ENCODE results near the gene RNF26. TPM values are rescaled to one million over a fixed set of nuclear protein-coding genes. Genes with fewer than 3 reads are reported as not detected.

Gene RNF26
- total RNA-seq, 1 experiment from 2014 or later, result 9.3 TPM

DNA sequence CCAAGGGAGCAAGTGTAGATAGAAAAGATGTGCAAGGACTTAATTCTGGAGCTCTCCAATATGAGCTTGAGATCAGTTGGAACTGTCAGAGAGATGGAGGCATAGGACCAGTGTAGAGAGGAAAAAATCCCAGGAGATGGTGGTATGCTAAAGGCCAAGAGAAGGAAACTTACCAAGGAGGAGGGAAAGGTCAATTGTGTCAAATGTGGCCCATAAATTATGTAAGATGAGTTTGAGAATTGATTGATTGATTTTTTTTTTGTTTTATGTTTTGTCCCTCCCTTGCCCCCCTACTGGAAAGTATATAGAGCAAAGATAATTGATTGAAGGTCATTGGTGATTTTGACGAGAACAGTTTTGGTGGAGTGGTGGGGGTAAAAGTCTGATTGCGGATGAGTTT lies 50.0 kb downstream of the RNF26 start:
- no peak for DNase-seq (ENCODE audit: low read depth)

Other genes with a start within 250 kb of the RNF26 start
- gene HMBS, start 249.6 kb upstream of the RNF26 start, total RNA-seq (2014; rRNA removed), result 10.4 and 13.4 TPM in 2 replicates
- gene DPAGT1, start 232.7 kb upstream of the RNF26 start, total RNA-seq (2014; rRNA removed), result 38.9 and 51.5 TPM in 2 replicates
- gene C2CD2L, start 227.2 kb upstream of the RNF26 start, total RNA-seq (2014; rRNA removed), result 7.6 and 9.3 TPM in 2 replicates
- 9.0 and 11.1 TPM in 2 replicates for gene HINFP, start 212.9 kb upstream of the RNF26 start, total RNA-seq (2014; rRNA removed)
- 0.06 TPM in 2 replicates for gene ABCG4, start 185.5 kb upstream of the RNF26 start, total RNA-seq (2014; rRNA removed)
- gene NLRX1, start 165.8 kb upstream of the RNF26 start, total RNA-seq (2014; rRNA removed), result 8.7 and 9.4 TPM in 2 replicates
- gene NHERF4, start 149.1 kb upstream of the RNF26 start, total RNA-seq (2014; rRNA removed), result not detected in 2 replicates
- gene CBL, start 128.2 kb upstream of the RNF26 start, total RNA-seq (2014; rRNA removed), result 18.1 and 18.3 TPM in 2 replicates
- 11.0 and 29.5 TPM in 2 replicates for gene MCAM, start 17.4 kb upstream of the RNF26 start, total RNA-seq (2014; rRNA removed)
- 9.1 and 9.9 TPM in 2 replicates for gene C1QTNF5, start 6.4 kb downstream of the RNF26 start, total RNA-seq (2014; rRNA removed)
- not detected in 2 replicates for gene MFRP, start 12.2 kb downstream of the RNF26 start, total RNA-seq (2014; rRNA removed)
- 1.7 and 4.0 TPM in 2 replicates for gene USP2, start 47.2 kb downstream of the RNF26 start, total RNA-seq (2014; rRNA removed)
- gene THY1, start 88.6 kb downstream of the RNF26 start, total RNA-seq (2014; rRNA removed), result 221 and 333 TPM in 2 replicates

All from LHCN-M2 (cell line).